Spinal cord (tissue), 10 donors: ENCODE measurements around the gene AVP. TPM values are rescaled to one million over a fixed set of nuclear protein-coding genes. Genes with fewer than 3 reads are reported as not detected.
A peak's percentile ranks its signal among the peaks of the same experiment; 100 is the strongest.

Experiments used
- DNase-seq, 6 donors: peaks; one replicate each; pipeline versions ENCODE4 v3.0.0 to v3.0.0-alpha.2; 2013 to 2015; ENCODE audit warnings: low spot score in 6 of 6, low read depth in 4 of 6
- H3K27ac ChIP-seq: one replicate; pipeline ENCODE4 v1.5.1; 2013; ENCODE audit warnings: low read depth, low read length, control low read depth
- H3K27me3 ChIP-seq: one replicate; pipeline ENCODE4 v1.6.1; 2013; ENCODE audit warnings: low read length; ENCODE audit not compliant: control insufficient read depth, insufficient read depth
- H3K36me3 ChIP-seq: one replicate; pipeline ENCODE4 v1.6.1; 2013; ENCODE audit warnings: low read length; ENCODE audit not compliant: control insufficient read depth, insufficient read depth
- H3K4me1 ChIP-seq: one replicate; pipeline ENCODE4 v1.6.1; 2013; ENCODE audit warnings: low read length; ENCODE audit not compliant: control insufficient read depth, insufficient read depth
- H3K4me3 ChIP-seq: one replicate; pipeline ENCODE4 v1.5.1; 2013; ENCODE audit warnings: low read depth, low read length, control low read depth
- H3K9me3 ChIP-seq: one replicate; pipeline ENCODE4 v1.6.1; 2013; ENCODE audit warnings: low read length; ENCODE audit not compliant: control insufficient read depth, insufficient read depth
- WGBS: methylation state at CpG from one replicate; pipeline ENCODE4 v1.1.5; 2013; ENCODE audit warnings: missing lambda C conversion rate; ENCODE audit not compliant: insufficient coverage; 5-methylcytosine and 5-hydroxymethylcytosine counted together
- polyA plus RNA-seq, 2 donors: library from polyadenylated mRNA; unstranded; fragments of 120-200 nt; gene quantifications; one replicate each; pipeline ENCODE4 v1.2.1, GENCODE V29; 2013; ENCODE audit not compliant: insufficient read length in 2 of 2
- total RNA-seq, 2 donors: library from RNA; depleted of rRNA in 1 of 2; stranded (reverse); fragments of 120-200 nt in 1 of 2; fragments of >200 nt in 1 of 2; gene quantifications; one replicate each; pipeline versions ENCODE4 v1.2.3 to v1.2.4, GENCODE V29; 2013 to 2014
- donor health status: healthy.

Gene AVP
- total and polyA plus RNA-seq, 4 donors = not detected

DNA sequence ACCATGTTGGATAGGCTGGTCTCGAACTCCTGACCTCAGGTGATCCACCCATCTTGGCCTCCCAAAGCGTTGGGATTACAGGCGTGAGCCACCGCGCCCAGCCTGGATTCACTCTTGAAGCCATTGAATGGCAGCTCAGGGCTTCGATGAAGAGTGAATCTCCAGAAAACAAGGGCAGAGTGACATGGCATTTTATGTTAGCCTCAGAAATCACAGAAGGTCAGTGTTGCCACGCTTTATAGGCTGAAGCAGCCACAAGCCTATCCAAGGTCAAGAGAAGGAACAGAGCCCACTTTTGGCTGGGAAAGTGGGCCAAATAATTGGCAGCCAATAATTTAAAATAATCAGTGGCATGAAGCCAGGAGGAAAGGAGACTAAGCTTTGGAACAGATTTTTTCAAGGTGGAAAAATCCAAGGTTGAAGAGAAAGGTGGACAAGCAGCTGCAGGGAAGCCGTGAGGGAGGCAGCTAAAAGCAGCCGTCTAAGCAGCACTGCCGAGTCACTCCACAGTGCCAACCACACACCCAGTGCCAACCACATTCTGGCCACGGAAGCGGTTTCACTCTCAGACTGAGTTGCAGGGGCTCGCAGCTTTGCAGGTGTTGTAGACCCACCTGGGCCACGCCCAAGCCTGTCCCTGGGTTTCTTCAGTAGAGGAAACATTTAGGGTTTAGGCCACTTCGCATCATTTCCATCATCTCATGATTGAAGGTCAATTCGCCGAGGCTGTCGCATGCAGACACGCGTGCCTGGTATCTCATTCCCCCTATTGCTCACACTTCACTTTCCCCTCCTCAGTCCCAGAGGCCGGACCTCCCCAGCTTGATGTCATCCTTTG is 17.4 kb upstream of the AVP start:
- Histone ChIP-seq H3K9me3 (no peaks in the 10 kb centered on the region), H3K4me1 (peaks cover 5% of the 10 kb centered on the region), H3K27ac (no peak overlapping the region), H3K4me3 (no peak overlapping the region), H3K27me3 (no peaks in the 10 kb centered on the region), H3K36me3 (peaks cover 5% of the 10 kb centered on the region)
- WGBS = 89% methylated on average over 10 of the region's 21 CpGs
- no peak for DNase-seq

- H3K36me3 ChIP-seq = no peaks in the 10 kb centered on the region
- no peaks in the 10 kb centered on the region for H3K4me1 ChIP-seq
- no peak overlapping the region for H3K27ac ChIP-seq
- H3K9me3 ChIP-seq = no peaks in the 10 kb centered on the region
- WGBS = 94% methylated on average over 5 of the region's 6 CpGs
- no peaks in the 10 kb centered on the region for H3K27me3 ChIP-seq
- no peak overlapping the region for H3K4me3 ChIP-seq
- no peak for DNase-seq
Observed at GRCh38 chr20:3101251-3101650, 16.7 kb upstream of the AVP start.

- Histone ChIP-seq H3K9me3 (no peaks in the 10 kb centered on the region), H3K27me3 (no peaks in the 10 kb centered on the region), H3K27ac (no peak overlapping the region), H3K4me1 (no peaks in the 10 kb centered on the region), H3K36me3 (no peaks in the 10 kb centered on the region), H3K4me3 (no peak overlapping the region)
- 90% methylated on average over 7 of the region's 7 CpGs for WGBS
- no peak for DNase-seq
Observed at GRCh38 chr20:3100480-3100879, 16.0 kb upstream of the AVP start.

DNA sequence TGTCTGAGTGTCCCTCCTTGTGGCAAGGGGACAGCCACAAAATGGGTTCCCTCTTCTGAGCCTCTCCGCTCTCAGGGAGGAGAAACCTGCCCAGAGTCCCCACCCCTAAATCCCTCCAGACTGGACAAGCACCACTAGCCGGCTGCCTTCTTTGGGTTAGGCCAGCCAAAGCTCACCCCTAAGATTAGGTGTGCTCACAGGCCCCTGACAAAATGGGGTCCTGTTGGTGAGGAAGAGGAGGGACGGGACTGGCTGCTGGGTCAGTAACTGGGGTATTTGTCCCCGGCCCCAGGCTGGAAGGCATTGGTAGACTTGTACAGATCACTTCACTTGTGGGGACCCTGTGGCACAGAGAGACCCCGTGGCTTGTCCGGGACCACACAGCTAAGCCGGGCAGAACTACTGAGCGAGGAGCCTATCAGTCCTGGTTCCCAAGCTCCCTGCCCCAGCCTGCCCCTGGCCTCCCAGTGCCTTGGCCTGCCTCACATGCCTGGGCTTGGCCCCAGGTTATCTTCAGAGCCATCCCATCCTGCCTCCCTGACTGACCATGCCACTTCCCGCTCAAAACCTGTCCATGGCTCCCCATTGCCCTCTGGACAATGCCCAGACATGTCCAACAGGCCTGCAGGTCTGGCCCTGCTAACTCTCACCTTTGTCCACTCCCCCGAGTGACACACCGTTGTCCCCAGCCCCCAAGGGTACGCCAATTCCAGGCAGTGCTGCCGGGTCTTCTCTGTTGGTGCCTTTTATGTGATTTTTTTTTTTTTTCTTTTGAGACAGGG is 10.5 kb upstream of the AVP start:
- H3K9me3 ChIP-seq = no peaks in the 10 kb centered on the region
- 91% methylated on average over 8 of the region's 13 CpGs for WGBS
- H3K36me3 ChIP-seq = no peaks in the 10 kb centered on the region
- H3K4me3 ChIP-seq = no peak overlapping the region
- no peak for DNase-seq
- peaks cover 7% of the 10 kb centered on the region for H3K4me1 ChIP-seq
- no peak overlapping the region for H3K27ac ChIP-seq
- H3K27me3 ChIP-seq = peaks cover 20% of the 10 kb centered on the region

- H3K4me3 ChIP-seq = no peak overlapping the region
- 74% methylated on average over 9 of the region's 10 CpGs for WGBS
- no peak for DNase-seq
- H3K27me3 ChIP-seq = peaks cover 20% of the 10 kb centered on the region
- no peaks in the 10 kb centered on the region for H3K36me3 ChIP-seq
- H3K4me1 ChIP-seq = peaks cover 7% of the 10 kb centered on the region
- H3K9me3 ChIP-seq = no peaks in the 10 kb centered on the region
- no peak overlapping the region for H3K27ac ChIP-seq
Observed at GRCh38 chr20:3093861-3094361, 9.4 kb upstream of the AVP start.

GRCh38 chr20:3092611-3093379 is 8.3 kb upstream of the AVP start:
- Histone ChIP-seq H3K36me3 (no peaks in the 10 kb centered on the region), H3K4me3 (no peak overlapping the region), H3K27ac (no peak overlapping the region), H3K27me3 (peaks cover 20% of the 10 kb centered on the region), H3K4me1 (peaks cover 7% of the 10 kb centered on the region), H3K9me3 (no peaks in the 10 kb centered on the region)
- DNase-seq = peak in 3 of 6 donors; percentile 7 to 40 (median 9)
- 6% methylated on average over 74 of the region's 81 CpGs for WGBS

GRCh38 chr20:3090565-3090964 is 6.0 kb upstream of the AVP start:
- H3K36me3 ChIP-seq = no peaks in the 10 kb centered on the region

GRCh38 chr20:3088031-3088430 is 3.5 kb upstream of the AVP start:
- DNase-seq = no peak
- Histone ChIP-seq H3K9me3 (no peaks in the 10 kb centered on the region), H3K4me3 (no peak overlapping the region), H3K27ac (no peak overlapping the region), H3K36me3 (no peaks in the 10 kb centered on the region), H3K27me3 (peaks cover 27% of the 10 kb centered on the region), H3K4me1 (peaks cover 6% of the 10 kb centered on the region)
- WGBS = 71% methylated on average over 4 of the region's 7 CpGs

More at GRCh38 chr20:3090565-3090964, 6.0 kb upstream of the AVP start:
- Histone ChIP-seq H3K4me1 (peaks cover 7% of the 10 kb centered on the region), H3K4me3 (no peak overlapping the region), H3K27me3 (peaks cover 20% of the 10 kb centered on the region), H3K27ac (no peak overlapping the region), H3K9me3 (no peaks in the 10 kb centered on the region)
- DNase-seq = no peak
- whole genome bisulfite sequencing = no CpG with 5 or more reads among the region's 1 CpG

DNA sequence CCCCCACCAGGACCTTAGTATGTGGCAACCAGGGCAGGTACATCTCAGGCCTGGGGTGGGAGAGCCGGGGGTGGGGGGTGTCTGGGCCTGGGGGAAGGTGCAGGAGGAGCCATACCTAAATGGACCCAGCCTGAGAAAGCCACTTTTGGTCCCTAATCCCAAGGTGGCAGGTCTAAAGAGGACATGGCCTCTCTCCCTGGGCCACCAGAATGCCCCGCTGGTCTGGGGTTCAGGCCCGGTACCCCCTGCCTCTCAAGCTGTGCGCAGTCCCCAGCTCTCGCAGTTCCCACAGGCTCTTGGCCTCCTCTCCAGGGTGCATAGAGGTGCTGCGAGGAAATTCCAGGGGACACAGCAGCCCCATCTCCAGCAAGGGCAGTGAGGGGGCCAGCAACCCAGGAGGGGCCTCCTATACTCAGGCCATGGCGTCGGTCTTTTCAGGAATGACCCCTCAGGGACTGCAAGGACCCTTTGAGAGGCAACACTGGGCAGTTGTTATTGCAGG is 1.1 kb upstream of the AVP start:
- Histone ChIP-seq H3K27me3 (peaks cover 37% of the 10 kb centered on the region), H3K9me3 (no peaks in the 10 kb centered on the region), H3K27ac (no peak overlapping the region), H3K4me1 (peaks cover 8% of the 10 kb centered on the region), H3K36me3 (no peaks in the 10 kb centered on the region), H3K4me3 (no peak overlapping the region)
- DNase-seq = no peak
- 92% methylated on average over 8 of the region's 8 CpGs for WGBS
